HL-60 (cell line): ENCODE measurements around the gene MMRN1.

Source experiments
- GABPA ChIP-seq: IDR thresholded peaks from 2 replicates; pipeline ENCODE4 v1.6.1; 2012; ENCODE audit warnings: low read depth
- POLR2AphosphoS5 ChIP-seq: IDR thresholded peaks from 2 replicates; pipeline ENCODE4 v1.6.1; 2012; ENCODE audit warnings: low read depth
- SPI1 ChIP-seq: IDR thresholded peaks from 2 replicates; pipeline ENCODE4 v1.6.1; 2012; ENCODE audit warnings: low read depth, mild to moderate bottlenecking, borderline replicate concordance
- TF ChIP-seq, protein P1 (sequence below): IDR thresholded peaks from one replicate; pipeline ENCODE4 v1.5.1; 2011; ENCODE audit warnings: low read length, control low read depth, inconsistent platforms; ENCODE audit not compliant: insufficient read depth
- TF ChIP-seq, protein P2 (sequence below): IDR thresholded peaks from 2 replicates; pipeline ENCODE4 v1.6.1; 2012; ENCODE audit warnings: low read depth; ENCODE audit not compliant: insufficient replicate concordance

DNA sequence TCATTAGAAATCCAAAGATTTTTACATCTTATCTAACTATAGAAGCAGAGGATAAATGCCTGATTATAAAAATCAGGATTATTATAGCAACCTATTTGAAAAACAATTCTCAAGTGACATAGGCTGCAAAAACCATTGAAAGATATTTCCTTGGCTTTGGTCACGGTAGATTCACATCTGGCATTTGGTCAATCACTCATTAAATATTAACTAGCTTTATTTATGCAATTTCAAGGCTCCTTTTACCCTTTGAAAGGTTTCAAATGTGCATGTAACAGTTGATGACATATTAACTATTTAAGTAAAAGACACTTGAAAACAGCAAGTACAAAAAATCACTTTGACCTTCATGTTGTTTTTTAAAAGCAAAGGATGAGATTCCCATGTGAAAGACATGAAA lies 98.1 kb downstream of the MMRN1 start:
- TF ChIP-seq, protein P1, sequence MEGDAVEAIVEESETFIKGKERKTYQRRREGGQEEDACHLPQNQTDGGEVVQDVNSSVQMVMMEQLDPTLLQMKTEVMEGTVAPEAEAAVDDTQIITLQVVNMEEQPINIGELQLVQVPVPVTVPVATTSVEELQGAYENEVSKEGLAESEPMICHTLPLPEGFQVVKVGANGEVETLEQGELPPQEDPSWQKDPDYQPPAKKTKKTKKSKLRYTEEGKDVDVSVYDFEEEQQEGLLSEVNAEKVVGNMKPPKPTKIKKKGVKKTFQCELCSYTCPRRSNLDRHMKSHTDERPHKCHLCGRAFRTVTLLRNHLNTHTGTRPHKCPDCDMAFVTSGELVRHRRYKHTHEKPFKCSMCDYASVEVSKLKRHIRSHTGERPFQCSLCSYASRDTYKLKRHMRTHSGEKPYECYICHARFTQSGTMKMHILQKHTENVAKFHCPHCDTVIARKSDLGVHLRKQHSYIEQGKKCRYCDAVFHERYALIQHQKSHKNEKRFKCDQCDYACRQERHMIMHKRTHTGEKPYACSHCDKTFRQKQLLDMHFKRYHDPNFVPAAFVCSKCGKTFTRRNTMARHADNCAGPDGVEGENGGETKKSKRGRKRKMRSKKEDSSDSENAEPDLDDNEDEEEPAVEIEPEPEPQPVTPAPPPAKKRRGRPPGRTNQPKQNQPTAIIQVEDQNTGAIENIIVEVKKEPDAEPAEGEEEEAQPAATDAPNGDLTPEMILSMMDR: no peak
- TF ChIP-seq SPI1: no peak
- TF ChIP-seq POLR2AphosphoS5: no peak
- no peak for TF ChIP-seq GABPA
- TF ChIP-seq, protein P2, sequence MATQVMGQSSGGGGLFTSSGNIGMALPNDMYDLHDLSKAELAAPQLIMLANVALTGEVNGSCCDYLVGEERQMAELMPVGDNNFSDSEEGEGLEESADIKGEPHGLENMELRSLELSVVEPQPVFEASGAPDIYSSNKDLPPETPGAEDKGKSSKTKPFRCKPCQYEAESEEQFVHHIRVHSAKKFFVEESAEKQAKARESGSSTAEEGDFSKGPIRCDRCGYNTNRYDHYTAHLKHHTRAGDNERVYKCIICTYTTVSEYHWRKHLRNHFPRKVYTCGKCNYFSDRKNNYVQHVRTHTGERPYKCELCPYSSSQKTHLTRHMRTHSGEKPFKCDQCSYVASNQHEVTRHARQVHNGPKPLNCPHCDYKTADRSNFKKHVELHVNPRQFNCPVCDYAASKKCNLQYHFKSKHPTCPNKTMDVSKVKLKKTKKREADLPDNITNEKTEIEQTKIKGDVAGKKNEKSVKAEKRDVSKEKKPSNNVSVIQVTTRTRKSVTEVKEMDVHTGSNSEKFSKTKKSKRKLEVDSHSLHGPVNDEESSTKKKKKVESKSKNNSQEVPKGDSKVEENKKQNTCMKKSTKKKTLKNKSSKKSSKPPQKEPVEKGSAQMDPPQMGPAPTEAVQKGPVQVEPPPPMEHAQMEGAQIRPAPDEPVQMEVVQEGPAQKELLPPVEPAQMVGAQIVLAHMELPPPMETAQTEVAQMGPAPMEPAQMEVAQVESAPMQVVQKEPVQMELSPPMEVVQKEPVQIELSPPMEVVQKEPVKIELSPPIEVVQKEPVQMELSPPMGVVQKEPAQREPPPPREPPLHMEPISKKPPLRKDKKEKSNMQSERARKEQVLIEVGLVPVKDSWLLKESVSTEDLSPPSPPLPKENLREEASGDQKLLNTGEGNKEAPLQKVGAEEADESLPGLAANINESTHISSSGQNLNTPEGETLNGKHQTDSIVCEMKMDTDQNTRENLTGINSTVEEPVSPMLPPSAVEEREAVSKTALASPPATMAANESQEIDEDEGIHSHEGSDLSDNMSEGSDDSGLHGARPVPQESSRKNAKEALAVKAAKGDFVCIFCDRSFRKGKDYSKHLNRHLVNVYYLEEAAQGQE: no peak
